NCI-H1105 (cell line): ENCODE data around the gene SMARCC2.
A peak's percentile ranks its signal among the peaks of the same experiment; 100 is the strongest.

Experiments
- DNase-seq: peaks from one replicate; lab custom pipeline; 2025; lab: John Stamatoyannopoulos, UW

SMARCC2 gene

GRCh38 chr12:56152132-56152755 is 37.0 kb downstream of the SMARCC2 start, which contains the start of gene MYL6B:
TSS of gene MYL6B (plus strand) at chr12:56152587. CDS start at chr12:56153919, 1,332 bp downstream.
- peak; percentile 71 for DNase-seq

GRCh38 chr12:56151672-56152131 is 37.6 kb downstream of the SMARCC2 start:
- no peak for DNase-seq

GRCh38 chr12:56150563-56150962 is 38.7 kb downstream of the SMARCC2 start:
- no peak for DNase-seq

GRCh38 chr12:56146492-56147460 is 42.5 kb downstream of the SMARCC2 start:
- DNase-seq, result no peak

GRCh38 chr12:56145217-56145616 is 44.1 kb downstream of the SMARCC2 start:
- no peak for DNase-seq

- no peak for DNase-seq
Measured at GRCh38 chr12:56143870-56144269, 45.4 kb downstream of the SMARCC2 start.

GRCh38 chr12:56143217-56143616 is 46.1 kb downstream of the SMARCC2 start:
- DNase-seq, result no peak

- no peak for DNase-seq
Measured at GRCh38 chr12:56141946-56142784, 47.1 kb downstream of the SMARCC2 start.

GRCh38 chr12:56137853-56138571 is 51.3 kb downstream of the SMARCC2 start:
- no peak for DNase-seq

- DNase-seq, result no peak
Measured at GRCh38 chr12:56134897-56135296, 54.4 kb downstream of the SMARCC2 start.

- no peak for DNase-seq
Measured at GRCh38 chr12:56130876-56131275, 58.4 kb downstream of the SMARCC2 start.

- DNase-seq, result no peak
Measured at GRCh38 chr12:56129942-56130495, 59.3 kb downstream of the SMARCC2 start.

GRCh38 chr12:56129206-56129941 is 59.9 kb downstream of the SMARCC2 start:
- DNase-seq, result no peak

GRCh38 chr12:56128670-56129205 is 60.5 kb downstream of the SMARCC2 start:
- DNase-seq, result no peak

- DNase-seq, result peak; percentile 96
Measured at GRCh38 chr12:56127888-56128669, 61.2 kb downstream of the SMARCC2 start, which contains the start of gene ESYT1. TSS of gene ESYT1 (plus strand) at chr12:56128267. CDS start at chr12:56128320, 53 bp downstream.

GRCh38 chr12:56127485-56127887 is 61.8 kb downstream of the SMARCC2 start:
- no peak for DNase-seq

GRCh38 chr12:56126732-56127239 is 62.5 kb downstream of the SMARCC2 start:
- no peak for DNase-seq

GRCh38 chr12:56124133-56124532 is 65.2 kb downstream of the SMARCC2 start:
- DNase-seq, result no peak

- DNase-seq, result no peak
Measured at GRCh38 chr12:56122637-56123036, 66.6 kb downstream of the SMARCC2 start.
